GM13977 (cell line): ENCODE results near the gene ATP1A3.

Experiments
- DNase-seq: peaks from one replicate; pipeline ENCODE4 v3.0.0; 2012; ENCODE audit warnings: low spot score
- in situ Hi-C: fragments of 300-500 bp; cut with MboI; formaldehyde crosslinking; loops from one replicate; pipeline ENCODE4 v1.12.0; 2022; ENCODE audit warnings: low sequenced_read_pairs, low pct_unique_long_range_greater_than_20kb, mixed read lengths, inconsistent platforms; ENCODE audit not compliant: unreplicated experiment
- TF ChIP-seq, protein P1 (sequence below): IDR thresholded peaks from 2 replicates; pipeline ENCODE4 v1.5.1; 2012; ENCODE audit warnings: mild to moderate bottlenecking, control low read depth; ENCODE audit not compliant: insufficient read depth; ENCODE audit errors: extremely low read depth, missing control alignments

The ATP1A3 gene

DNA sequence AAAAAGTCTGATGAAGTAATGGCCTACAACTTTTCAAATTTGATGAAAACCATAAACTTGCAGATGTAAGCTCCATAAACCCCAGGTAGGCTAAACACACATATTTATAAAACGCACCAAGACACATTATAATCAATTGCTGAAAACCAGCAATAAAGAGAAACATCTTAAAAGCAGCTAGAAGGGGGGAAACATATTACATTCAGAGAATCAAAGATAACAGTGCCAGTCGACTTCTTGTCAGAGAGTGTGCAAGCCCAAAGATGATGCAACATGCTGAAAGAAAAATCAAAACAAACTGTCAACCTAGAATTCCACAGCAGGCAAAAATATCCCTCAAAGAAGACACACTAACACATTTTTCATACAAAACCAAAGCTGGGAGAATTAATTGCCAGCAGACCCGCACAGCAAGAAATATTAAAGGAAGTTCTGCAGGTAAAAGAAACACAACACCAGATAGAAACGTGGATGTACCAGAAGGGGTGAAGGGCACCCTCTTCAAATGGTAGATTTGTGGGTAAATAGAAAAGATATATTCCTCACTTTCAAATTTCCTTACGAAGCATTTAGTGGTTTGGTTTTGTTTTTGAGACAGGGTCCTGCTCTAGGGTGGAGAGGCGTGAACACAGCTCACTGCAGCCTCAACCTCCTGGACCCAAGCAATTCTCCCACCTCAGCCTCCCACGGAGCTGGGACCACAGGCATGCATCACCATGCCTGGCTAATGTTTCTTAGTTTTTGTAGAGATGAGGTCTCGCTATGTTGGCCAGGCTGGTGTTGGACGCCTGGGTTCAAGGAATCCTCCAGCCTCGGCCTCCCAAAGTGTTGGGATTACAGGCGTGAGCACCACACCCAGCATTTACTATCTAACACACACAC, 16.5 kb upstream of the ATP1A3 start:
- in situ Hi-C loops, result no loop called here
- no peak for DNase-seq
- TF ChIP-seq, protein P1, sequence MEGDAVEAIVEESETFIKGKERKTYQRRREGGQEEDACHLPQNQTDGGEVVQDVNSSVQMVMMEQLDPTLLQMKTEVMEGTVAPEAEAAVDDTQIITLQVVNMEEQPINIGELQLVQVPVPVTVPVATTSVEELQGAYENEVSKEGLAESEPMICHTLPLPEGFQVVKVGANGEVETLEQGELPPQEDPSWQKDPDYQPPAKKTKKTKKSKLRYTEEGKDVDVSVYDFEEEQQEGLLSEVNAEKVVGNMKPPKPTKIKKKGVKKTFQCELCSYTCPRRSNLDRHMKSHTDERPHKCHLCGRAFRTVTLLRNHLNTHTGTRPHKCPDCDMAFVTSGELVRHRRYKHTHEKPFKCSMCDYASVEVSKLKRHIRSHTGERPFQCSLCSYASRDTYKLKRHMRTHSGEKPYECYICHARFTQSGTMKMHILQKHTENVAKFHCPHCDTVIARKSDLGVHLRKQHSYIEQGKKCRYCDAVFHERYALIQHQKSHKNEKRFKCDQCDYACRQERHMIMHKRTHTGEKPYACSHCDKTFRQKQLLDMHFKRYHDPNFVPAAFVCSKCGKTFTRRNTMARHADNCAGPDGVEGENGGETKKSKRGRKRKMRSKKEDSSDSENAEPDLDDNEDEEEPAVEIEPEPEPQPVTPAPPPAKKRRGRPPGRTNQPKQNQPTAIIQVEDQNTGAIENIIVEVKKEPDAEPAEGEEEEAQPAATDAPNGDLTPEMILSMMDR, result no peak

DNA sequence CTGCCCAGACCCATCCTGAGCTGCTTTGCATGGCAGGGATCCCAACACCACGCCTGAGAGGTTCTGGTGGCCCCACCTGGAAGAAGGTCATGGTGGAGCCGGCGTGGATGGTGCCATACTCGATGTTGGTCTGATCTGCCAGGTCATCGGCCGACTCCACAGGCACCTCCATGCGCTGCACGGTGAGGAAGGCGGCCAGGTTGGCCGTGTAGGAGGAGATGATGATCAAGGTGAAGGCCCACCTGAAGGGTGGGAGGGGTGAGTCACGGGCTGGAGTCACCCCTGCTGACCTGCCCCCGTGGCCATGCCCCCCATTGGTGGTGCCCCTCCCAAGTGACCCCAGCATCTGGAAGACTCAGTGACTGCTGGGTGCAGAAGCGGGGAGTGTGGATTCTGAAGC, 12.5 kb upstream of the ATP1A3 start:
- TF ChIP-seq, protein P1, result no peak
- in situ Hi-C loops, result no loop called here

DNA sequence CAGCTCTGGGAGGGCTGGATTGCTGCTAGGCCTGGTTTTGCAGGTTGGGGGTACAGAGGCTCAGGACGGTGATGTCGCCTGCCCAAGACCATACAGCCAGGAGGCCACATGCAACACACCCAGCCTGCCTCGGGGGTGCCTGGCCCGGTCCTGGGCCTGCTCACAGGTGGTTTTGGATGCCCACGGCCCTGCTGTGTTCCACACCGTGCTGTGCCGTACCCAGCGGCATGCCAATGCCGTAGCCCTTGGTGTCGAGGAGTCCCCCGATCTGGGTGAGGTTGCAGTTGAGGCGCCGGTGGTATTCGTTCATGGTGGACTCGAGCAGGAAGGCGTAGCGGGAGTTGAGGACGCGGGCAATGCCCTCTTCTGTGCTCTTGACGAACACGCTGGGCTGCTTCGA, 11.5 kb upstream of the ATP1A3 start:
- TF ChIP-seq, protein P1, result no peak
- in situ Hi-C loops, result no loop called here
- DNase-seq, result no peak

More for the DNA sequence above, 12.5 kb upstream of the ATP1A3 start:
- no peak for DNase-seq

DNA sequence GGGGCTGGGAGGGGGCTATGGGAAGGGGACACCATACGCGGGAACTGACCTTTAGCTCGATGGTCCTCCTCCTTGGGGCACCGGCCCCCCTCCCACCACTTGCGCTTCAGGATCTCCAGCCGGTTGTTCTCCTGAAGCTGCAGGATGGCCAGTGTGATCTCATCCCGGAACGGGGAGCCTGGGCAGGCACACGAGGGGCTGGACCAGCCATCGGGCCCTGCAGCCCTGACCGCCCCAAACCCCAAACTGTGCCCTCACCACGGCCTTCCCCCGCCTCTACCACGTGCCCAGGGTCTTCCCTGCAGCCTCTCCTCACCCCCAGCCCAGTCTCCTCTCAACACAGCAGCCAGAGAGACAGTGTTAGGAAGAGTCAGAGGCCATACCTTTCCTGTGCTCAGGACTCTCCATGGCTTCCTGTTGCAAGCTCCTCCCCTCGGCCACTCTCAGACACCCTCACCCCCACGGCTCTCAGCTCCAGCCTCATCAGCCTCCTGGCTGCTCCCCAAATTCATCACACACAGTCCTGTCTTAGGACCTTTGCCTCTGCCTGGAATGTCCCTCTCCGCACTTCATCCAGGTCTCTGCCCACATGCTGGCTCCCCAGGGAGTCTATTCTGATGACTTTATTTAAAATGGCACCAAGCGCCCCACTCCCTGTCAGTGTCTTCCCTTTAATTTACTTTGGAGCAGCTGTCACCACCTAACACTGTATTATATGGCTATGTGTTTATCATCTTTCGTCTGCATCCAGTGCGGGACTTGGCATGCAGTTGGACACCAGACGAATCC, 9.7 kb upstream of the ATP1A3 start:
- in situ Hi-C loops, result no loop called here
- TF ChIP-seq, protein P1, result no peak
- DNase-seq, result no peak

GRCh38 chr19:41999878-42000208, 5.8 kb upstream of the ATP1A3 start:
- TF ChIP-seq, protein P1, result no peak
- DNase-seq, result no peak
- in situ Hi-C loops, result no loop called here

- TF ChIP-seq, protein P1, result no peak
- DNase-seq, result no peak
- in situ Hi-C loops, result no loop called here
Measured at GRCh38 chr19:41999071-41999877, 5.2 kb upstream of the ATP1A3 start.
